Stimulated activated CD4-positive, alpha-beta T cell treated with anti-CD3 and anti-CD28 coated beads, Interleukin-2, amount 100 ng/mL, for 24 hours (primary cell): Measurements from ENCODE around the gene GMCL2.

Source experiments
- DNase-seq, 2 donors: peaks; one replicate each; pipeline ENCODE4 v3.0.0-alpha.2; 2020

Gene GMCL2

GRCh38 chr5:178221853-178222252 is 34.7 kb upstream of the GMCL2 start:
- DNase-seq: no peak

GRCh38 chr5:178221282-178221681 is 34.1 kb upstream of the GMCL2 start:
- no peak for DNase-seq

DNA sequence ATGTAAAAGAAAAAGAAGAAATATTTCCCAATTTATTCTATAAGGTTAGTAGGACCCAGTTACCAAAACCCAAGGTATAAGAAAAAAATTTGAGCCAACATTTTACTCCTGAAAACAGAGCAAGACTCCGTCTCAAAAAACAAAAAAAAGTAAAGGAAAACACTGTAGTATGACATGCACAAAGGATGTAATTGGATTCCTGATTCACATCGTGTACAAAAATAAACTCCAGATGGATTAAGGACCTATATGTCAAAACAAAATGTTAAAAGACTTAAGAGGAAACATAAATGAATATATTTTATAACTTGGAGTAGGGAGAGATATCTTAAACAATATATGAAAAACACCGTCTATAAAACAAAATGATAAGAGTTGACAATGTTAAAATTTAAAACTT is 31.7 kb upstream of the GMCL2 start:
- DNase-seq: no peak

DNA sequence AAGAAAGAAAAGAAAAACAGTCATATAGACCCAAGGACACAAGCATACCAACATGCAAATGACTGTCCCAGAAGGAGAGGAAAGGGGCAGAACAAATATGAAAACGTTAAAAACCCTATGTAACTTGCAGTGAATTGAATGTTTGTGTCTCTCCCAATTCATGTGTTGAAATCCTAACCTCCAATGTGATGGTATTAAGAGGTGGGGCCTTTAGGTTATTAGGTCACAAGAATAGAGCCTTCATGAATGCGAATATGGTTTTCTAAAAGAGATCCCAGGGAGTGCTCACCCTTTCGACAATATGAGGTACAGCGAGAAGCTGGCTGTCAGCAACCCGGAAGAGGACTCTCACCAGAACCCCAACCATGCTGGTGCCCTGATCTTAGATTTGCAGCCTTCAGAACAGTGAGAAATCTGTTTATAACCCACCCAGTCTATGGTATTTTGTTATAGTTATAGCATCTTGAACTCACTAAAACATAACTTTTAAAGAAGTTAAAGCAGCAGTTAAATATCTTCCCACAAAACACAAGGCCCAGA is 31.1 kb upstream of the GMCL2 start:
- no peak for DNase-seq

DNA sequence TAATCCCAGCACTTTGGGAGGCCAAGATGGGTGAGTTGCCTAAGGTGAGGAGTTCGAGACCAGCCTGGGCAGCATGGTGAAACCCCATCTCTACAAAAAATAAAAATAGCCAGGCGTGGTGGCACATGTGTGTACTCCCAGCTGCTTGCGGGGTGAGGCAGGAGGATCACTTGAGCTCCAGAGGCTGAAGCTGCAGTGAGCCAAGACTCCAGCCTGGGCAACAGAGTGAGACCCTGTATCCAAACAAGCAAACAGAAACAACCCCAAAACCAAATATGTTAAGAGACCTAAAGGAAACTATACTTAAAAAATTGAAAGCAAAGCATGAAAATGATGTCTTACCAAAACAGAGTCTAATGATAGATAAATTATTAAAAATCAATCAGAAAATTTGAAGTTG is 29.6 kb upstream of the GMCL2 start:
- no peak for DNase-seq

- no peak for DNase-seq
Measured at GRCh38 chr5:178216088-178216534, 28.9 kb upstream of the GMCL2 start.

DNA sequence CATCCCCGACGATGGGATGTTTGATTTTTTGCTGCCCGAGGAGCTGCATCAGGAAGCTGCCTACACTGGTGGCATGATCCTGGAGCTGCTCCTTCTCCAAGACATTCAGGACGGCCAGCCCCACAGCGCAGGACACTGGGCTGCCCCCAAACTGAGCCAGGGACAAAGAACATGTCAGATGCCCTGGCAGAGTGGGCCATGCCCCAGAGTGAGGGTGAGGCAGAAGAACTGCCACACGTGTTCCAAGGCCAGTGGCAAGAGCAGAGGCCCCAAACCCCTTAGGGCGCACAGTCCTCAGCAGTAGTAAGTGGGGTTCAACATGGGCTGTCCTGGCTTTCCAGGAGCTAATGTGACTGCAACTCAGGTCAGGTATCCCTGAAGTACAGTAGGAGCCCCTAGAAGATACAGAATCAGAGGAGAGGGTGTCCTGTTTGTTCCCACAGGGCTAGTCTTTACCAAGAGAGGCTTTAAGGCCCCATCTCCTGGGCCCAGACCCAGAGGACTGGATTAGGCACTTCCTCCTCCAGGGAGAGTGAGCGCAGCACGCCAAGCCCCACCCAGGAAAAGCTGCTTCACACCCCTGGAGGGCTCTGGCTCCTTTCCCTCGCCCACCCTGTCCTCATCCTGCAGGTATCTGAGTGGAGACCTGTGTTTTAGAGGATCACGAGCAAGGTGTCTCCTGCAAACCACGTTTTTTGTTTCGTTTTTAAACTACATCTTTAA is 28.3 kb upstream of the GMCL2 start:
- DNase-seq: no peak

DNA sequence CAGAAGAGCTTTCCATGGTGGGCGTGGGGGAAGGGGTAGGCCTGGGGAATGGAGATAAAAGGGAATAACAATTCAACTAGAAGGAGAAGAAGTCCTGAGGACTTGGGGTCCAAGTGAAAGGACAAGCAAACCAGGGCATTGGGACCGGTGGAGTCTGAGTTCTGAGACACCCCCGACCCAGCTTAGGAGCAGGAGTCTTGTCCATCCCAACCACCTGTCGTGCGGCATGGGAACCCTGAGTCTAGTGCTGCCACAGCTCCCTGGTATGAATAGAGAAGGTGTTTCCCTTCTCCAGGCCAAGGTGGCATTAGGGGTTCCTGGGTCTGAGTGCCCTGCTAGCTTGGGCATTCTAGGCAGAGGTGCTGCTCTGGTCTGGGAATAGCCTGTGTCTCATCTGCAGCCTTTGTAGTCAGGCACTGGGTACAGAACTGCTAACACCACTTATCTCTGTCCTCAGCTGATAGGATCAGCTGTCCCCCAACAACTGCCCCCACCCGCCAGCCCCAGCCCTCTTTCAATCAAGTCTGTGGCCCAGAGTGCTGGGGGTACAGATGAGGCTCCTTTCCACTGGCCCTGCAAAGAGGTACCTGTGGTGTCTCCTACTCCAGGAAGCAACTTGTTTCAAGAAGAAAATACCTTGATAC is 27.1 kb upstream of the GMCL2 start:
- DNase-seq: no peak

DNA sequence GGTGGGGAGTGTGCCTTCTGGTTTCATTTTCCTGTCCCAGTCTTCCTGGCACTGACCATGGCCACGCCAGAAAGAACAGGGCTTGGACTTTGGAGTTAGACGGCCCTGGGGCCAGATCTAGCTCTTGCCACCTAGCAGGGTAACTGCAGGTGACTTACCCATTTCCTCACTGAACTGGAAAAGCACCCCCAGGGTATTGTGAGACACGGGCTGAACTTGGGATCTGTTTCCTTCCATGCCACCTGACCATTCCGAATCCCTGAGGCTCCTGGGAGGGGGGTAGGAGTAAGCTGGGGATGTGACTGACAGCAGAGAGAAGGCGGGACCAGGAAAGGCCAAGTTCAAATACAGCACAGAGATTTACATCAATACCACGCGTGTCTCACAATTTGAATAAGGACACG is 26.6 kb upstream of the GMCL2 start:
- DNase-seq: no peak

- DNase-seq: no peak
Measured at GRCh38 chr5:178213003-178213461, 25.9 kb upstream of the GMCL2 start.

DNA sequence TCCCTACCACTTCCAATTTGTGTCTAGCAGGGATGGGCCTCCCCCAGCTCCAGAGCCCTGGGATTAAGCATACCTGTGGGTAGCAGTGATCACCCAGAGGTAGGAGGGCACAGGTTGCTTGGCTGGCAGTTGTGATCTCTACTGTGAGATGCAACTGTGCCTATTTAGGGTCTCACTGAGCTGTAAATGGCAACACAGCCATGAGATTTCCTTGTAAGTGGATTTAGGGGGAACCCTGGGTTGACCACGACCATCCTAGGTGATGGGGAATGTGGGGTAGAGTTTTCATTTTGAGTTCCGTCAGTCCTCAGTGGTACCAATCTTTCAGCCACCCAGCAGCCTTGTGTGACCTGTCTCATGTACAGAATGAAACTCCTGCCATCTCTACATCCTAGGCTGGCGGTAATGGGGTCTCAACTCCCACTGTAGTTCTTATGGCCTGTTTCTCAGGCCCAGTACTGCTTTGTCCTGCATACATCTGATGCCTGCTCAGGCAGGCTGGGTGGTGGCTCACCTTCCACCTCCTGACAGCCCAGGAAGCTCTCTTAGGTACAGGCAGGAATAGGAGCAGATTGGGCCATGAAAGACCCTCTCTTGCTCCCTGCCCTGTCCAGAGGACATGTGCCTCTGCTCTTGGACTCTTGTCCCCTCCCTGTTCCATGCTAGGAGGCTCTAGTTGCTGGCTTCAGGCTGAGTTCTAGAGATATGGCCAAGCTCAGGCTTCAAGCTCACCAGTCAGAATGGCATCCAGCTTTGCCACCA is 25.3 kb upstream of the GMCL2 start:
- DNase-seq: no peak

DNA sequence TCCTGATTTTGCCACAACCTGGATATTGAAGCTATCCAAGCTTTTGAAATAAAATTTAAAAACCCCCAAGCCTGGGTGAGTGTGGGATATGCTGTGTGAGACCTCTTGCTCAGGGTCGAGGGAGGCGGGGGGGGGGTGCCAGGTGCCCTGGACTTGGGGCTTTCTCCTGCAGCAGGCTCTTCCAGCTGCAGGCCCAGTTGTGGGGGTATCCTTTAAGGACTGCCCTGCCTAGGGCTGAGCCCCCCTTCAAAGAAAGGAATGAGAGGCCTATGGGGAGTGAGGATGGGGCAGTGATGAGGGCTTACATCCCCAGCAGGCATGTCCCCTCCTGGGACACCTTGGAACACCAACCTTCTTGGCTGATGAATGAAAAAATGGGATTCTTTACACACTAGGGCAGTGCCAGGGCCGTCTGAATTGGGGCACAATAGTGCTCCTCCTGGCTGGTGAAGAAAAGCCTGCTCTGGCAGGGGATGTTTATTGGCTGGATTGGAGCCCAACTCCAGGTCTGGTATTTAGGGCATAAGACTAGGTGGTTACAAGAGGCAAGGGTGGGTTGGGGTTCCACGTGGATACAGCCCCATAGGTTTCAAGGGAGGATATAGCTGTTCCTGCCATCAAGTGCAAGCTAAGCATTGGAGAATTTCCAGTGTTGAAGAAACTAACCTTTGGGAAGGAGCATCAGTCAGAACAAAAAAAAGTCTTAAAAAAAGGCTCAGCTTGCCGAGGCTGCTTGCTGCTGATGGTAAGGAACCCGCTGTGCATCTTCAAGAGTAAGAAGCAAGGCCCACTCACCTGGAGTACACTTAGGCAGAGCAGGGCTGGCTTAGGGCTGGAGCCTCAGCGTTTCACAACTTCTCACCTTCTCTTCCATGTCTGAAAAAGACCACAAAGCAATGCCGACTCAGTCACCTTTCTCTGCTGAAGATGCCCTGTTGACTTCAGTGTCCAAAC is 24.2 kb upstream of the GMCL2 start:
- DNase-seq: no peak

DNA sequence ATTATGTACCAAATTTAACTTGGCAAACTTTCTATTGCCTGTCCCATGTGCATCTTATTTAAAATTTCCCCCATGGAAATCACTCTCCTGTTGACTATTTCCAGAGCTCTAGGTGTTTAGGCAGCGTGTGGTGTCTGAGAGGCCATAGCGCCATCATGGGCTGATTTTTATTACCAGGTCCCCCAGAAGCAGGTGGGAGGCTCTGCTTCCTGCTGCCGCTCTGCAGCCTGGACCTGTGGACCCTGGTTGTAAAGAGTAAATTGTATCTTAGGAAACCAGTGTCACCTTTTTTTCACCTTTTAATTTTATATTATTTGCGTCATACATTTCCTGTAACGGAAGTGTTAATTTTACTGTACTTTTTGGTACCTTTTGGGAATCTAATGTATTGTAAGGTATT is 23.5 kb upstream of the GMCL2 start:
- no peak for DNase-seq

DNA sequence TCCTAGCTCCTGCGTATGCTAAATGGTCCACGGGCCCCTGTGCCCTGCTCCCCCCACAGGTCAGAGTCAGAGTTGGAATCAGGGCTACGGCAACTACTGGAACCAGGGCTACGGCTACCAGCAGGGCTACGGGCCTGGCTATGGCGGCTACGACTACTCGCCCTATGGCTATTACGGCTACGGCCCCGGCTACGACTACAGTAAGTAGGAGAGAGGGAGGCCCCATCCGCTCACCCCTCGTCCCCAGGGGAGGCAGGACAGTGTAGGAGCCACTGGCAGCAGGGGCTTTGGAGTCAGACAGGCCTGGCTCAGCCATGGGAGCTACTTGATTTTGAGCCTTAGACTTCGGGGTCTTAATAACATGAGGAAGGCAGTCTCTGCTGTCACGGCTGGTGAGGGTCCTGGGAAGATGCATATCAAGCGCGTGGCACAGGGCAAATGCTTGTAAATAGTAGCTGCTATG is 22.9 kb upstream of the GMCL2 start:
- DNase-seq: no peak

DNA sequence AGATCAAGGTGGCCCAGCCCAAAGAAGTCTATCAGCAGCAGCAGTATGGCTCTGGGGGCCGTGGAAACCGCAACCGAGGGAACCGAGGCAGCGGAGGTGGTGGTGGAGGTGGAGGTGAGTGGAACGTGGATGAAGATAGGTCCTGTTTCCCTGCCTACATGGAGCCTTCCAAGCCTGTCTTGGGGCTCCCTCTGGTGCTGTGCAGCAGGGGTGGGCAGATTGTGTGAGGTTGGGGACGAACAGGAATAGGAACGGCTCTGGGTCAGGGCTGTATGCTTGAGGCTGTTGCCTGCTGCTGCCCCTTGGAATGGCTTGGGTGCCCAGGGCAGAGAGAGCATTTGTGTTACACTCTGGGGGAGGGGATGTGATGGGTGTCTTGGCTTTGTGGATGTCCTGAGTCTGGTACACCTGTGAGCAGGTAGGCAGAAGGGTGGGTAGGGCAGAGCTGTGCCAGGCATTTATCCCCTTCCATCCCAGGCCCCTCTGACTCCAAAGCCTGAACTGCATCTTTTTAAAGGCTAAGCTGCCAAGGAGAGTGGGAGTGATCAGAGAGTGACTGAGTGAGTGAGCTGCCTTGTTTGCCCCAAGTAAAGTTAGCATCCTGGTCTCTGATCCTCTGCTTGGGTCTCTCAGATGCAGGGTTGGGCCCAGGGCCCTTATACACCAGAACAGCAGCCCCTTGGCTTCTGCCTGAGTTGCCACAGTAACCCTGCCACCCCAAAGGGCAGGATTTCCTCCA is 22.3 kb upstream of the GMCL2 start:
- no peak for DNase-seq

GRCh38 chr5:178208540-178209227 is 21.5 kb upstream of the GMCL2 start:
- no peak for DNase-seq

- DNase-seq: no peak
Measured at GRCh38 chr5:178207917-178208280, 20.7 kb upstream of the GMCL2 start.

DNA sequence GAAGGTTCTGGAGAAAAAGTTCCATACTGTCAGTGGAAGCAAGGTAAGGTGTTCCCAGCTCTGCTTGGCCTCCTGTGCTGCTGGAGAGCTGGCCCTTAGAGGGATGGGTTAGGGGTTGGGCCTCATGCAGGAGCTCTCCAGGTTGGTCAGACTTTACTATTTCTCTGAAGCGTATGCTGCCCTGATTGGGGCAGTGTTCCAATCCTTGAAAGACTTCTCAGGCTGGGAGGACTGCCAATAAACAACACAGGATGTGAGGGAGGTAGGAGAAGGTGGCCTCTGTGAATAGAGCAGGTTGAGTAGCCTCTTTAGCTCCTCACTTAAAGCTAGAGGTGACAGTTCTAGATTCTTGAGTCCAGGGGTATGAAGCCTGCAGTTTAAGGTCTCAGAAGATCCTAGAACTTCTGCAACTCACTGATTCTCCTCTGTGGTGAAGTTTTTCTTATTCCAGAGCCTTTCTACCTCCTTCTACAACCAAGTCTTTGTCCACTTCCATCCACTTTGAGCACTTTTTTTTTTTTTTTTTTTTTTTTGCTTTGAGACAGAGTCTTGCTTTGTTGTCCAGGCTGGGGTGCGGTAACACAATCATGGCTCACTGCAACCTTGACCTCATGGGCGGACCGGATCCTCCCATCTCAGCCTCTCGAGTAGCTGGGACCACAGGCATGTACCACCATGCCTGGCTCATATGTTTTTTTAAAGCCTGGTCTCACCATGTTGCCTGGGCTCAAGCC is 20.2 kb upstream of the GMCL2 start:
- DNase-seq: no peak

GRCh38 chr5:178206166-178207101 is 19.3 kb upstream of the GMCL2 start:
- no peak for DNase-seq
